NCI-H1105 (cell line): ENCODE data around the gene ZSWIM9.

Experiments
- DNase-seq: peaks from one replicate; lab custom pipeline; 2025; lab: John Stamatoyannopoulos, UW

The ZSWIM9 gene

DNA sequence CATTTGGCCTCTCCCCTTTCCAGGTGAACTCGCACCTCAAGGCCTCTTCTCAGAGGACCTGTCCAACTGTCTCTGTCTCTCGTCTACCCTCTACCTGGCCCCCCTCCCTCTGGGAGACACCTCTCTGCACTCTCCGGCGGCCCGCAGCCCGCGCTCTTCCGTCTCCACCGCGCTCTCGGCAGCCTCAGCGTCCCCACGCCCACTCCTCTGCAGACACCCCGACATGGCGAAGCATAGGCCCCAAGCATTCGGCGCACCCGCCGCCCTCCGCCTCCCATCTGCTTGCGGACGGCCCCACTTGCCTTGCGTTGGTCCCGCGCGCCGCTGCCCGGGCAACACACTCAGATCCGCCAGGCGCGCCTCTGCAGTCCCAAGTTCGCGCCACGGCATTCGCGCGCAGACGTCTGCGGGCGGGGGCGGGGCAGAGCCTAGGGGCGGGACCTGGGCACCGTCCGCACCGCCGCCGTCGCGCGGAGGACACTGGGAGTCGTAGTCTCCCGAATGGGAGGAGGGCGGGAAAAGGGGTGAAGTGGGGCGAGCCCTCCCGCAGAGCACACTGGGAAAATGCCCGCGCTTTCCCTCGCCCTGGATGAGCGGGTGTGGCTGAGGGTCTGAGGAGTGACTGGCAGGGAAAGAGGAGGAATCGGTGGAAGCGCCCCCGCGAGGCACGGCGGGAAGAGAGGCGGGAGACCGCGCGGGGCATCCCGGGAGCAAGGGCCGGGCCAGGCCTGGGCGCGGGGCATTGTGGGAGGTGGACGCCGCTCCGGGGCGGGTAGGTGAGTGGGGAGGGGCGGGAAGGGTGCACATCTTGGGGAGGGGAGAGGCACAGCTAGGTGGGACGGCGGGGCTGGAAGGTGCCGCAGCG lies at the start of gene ZSWIM9, which contains the start of gene LIG1:
ZSWIM9 (plus strand) TSS at position 742 of the 865 bp plus-strand sequence. CDS start 1,123 bp downstream, outside the sequence.
LIG1 (minus strand) TSS at position 406 of the 865 bp plus-strand sequence. CDS start 4,778 bp downstream, outside the sequence.
- peak; percentile 97 for DNase-seq

DNA sequence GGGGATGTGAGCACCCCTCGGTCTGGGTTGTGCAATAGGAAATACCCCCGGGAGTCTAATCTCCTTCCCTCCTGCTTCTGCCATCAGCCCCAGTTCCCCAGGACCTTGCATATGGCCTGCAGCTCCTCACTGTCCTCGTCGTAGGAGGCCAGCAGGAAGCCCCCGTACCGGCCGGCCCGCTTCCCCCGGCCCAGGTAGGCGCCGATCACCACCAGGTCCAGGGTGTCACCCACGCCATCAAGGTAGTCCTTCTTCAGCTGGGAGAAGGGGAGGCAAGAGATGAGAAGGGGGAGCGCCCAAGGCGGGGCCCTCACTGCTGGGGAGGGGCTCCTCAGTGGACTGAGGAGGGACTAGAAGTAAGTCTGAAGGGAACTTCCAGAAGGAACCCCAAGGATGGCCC lies 49.4 kb upstream of the ZSWIM9 start:
- no peak for DNase-seq

DNA sequence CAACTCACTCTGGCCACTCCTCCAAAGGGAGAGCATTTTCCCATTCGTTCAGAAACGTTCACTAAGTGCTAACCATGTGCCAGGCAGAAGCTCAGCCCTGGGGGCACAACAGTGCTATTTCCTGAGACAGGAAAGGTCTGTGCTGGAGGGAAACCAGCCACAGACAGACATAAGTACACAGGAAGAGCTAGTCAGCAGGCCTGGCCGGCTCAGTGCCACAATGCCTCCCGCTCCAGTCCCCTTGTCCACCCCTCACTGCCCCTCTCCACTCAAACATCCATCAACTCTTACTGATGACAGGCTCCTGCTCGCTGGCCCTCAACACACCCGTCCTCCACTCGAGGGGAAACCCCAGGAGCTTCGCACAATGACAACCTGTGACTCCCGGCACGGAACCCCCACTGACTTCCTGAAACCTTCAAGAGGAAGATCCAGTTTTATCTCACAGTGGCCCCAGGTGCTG lies 48.5 kb upstream of the ZSWIM9 start:
- DNase-seq = no peak

DNA sequence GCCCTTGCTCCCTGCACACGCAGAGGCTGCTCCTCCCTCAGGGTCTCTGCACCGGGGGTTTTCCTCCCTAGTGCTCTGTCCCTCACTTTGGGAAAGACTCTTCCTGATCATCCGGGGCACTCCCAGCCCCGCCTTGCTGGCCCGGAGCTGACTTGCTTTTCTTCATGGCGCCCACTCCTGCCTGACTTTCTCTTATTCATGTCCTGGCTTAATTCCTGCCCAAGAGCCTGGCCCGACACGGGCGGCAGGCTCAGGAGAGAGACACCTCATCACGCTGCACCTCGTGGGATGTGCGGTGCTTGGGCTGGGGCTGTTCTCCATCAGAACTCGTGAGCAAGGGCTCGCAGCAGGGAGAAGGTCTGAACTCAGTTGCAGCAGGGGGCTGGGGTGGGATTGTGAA lies 48.1 kb upstream of the ZSWIM9 start:
- DNase-seq = no peak

DNA sequence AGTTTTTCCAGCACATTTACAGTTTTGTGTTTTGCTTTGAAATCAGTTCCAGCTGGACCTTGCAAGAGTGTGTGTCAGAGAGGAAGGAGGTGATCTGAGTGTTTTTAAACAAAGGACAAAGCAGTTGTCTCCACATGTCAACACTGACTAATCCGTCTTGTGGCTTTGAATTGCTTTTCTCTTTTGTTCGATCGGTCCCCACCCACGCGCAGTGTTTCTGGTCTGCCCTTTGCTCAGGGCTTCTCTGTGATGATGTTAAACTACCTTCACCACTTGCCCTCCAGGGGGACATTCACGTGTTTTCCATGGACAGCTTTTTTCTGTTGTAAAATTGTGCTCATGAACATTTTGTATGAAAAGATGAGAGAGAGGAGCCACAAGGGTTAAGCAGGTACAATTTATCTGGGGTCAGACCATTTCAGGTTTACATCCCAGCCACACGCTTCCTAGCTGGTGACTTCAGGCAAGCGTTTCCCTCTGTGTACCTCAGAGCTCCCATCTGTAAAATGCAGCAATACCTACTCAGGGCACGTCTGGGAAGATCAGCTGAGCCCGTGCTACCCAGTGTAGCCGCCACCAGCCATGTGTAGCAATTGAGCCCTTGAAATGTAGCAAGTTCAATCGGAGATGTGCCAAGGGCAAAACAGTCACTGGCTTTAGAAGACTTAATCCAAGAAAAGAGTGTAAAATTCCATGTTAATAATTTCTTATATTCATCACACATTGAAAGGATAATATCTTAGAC lies 46.4 kb upstream of the ZSWIM9 start:
- no peak for DNase-seq

DNA sequence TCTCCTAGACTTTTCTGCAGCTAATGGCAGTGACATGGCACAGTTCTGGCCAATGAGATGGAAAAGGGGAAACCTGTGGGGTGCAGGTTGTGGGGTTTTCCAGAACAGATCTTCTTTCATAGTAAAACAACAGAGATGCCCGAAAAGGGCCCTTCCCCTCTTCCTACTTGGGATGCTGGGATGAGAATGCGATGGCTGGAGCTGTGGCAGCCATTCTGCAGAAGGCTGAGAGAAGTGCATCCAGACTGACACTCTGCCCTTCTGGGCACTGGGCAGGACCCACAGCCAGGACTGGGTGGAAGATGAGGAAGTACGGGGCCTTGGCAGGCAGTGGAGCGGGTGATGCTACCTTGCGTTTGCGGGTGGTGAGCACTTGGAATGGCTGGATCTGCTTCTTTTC lies 42.9 kb upstream of the ZSWIM9 start:
- no peak for DNase-seq

DNA sequence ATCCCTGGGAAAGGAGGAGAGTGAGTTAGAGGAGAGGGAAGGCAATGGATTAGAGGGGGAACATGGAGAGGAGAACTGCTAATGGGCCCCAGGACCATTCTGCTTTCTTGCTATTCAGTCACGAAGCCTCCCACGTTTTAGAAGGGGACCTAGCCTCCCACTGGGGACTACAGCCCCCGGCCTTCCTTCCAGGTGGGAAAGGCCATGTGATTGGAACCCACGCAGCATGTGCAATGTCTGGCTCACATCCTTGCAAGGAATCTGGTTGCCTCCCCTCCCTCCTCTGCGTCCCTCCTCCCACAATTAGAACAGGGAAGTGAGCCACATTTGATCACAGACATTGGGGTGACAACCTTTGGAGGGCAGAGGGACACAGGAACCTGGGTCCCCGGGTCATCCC lies 37.4 kb upstream of the ZSWIM9 start:
- no peak for DNase-seq

DNA sequence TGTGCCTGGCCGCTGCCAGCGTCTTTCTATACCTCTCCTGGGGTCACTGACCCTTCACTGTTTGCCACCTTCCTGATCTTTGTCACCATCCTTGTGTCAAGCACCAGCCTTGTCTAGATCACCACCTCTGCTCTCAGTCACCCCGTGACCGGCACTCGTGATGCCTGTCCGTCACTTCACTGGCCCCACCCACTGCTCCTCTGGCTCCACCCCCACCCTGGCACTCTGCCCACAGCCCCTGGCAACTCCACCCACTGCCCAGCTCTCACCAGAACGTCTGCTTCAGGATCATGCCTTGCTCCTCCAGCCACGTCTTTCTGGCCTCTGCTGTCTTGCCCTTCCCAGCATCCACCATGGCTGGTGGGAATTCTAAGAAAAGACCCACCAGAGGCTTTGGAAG lies 35.1 kb upstream of the ZSWIM9 start:
- DNase-seq = no peak

DNA sequence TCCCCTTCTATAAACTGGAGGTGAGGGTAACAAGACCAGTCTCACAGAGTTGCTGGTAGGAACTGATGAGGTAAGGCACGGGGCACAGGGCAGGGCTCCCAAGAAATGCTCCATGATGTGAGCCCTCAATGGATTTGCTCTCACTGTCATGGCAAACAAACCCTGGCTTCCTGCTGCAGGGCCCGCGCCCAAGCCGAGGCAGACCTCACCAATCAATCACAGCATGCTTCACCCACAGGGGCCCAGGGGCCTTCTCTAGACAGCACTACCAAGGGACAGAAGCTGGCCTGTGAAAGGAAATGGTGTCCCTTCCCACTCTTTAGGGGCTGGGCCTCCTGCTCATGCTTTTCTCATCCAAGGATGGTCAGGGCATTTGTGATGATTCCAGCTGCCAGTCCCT lies 33.9 kb upstream of the ZSWIM9 start:
- DNase-seq = no peak

DNA sequence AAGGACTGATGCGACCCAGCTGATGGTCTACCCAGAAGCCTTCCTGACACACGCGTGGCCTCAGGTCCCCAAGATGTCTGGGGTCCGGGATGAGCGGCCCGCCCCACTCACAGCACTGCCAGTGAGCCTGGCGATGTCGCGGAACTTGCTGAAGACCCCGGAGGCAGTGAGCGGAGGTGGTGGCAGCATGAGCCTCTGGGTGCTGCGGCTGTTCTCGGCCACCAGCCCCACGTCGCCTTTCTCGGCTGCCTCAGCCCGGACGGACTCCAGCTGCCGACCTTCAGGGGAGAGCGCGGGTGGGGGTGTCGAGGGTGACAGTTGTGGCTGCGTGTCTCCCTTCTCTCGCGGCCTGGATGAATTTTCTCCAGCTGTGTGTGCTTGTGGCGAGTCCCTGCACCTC lies 33.1 kb upstream of the ZSWIM9 start:
- no peak for DNase-seq

DNA sequence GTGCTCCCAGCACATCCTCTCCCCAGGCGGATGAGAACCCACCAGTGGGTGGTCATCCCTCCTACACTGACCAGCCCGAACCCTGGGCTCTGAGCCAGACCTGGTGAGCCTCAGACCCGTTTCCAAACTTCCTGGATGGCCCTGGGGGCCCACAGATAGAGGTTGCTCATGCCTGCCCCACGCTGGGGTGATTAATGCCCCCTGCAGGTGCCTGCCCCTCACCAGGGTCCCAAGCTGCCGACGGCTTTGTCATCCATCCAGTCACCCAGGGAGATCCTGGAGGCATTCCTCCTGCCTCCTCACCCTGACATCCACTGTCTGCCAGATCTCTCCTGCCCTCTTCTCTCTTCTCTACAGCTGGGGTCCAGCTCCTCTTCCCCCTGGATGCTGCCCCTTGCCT lies 31.4 kb upstream of the ZSWIM9 start:
- DNase-seq = no peak

DNA sequence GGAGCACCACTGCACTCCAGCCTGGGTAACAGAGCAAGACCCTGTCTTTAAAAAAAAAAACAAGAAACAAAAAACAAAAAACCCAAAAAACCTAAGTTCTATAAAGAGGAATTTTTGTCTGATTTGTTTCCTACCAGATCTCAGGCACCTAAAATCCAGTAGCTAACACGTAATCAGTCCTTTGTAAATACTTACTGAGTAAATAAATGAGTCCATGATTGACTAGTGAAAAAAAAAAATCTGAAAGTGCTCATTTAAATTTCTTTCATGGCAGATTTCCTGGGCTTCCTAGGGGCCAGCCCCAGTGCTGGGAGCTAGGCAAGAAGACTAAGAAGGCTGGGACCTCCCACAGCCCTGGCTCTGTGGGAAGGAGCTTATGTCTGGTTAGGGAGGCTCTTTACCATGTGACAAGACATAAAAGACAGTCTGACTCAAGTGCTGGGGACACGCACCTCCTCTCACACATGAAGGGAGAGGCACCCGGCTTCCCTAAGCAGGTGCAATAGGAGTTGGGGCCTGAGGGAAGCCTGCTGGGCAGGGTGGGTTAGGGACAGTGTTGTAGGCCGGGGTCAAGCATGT lies 22.8 kb upstream of the ZSWIM9 start:
- DNase-seq = no peak

DNA sequence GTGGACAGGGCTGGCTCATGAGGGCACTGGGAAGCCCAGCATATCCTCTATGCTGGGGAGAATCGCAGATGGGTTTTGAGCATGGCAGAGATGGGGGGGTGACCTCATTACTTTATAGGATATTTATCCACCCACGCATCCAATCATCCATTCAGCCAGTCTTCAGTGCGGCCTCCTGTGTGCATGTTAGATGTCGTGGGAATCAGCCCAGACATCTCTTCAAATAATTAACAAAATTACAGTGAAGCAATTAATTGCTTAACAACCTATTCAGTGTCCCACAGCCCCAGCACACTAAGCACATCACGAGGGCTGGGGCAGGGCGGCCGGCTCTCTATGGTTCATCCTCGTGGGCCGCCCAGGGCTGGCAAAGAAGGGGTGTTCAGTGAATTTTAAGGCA lies 21.9 kb upstream of the ZSWIM9 start:
- DNase-seq = no peak

DNA sequence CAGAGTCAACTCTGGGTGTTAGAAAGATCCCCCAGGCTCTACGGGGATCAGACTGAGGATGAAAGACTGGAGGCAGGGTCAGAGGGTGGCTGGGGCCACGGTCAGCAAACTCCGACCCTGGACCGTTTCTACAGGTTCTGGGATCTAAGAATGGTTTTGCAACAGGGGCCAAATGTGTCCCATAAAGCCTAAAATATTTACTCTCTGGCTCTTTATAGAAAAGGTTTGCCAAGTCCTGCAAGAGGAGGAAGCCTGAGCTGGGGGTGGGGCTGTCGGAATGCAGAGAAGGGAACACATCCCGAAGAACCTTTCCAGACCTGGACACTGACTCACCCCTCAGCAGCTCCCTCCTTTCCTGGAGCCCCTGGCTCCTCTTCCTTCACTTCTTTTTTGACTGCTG lies 21.1 kb upstream of the ZSWIM9 start:
- DNase-seq = no peak

DNA sequence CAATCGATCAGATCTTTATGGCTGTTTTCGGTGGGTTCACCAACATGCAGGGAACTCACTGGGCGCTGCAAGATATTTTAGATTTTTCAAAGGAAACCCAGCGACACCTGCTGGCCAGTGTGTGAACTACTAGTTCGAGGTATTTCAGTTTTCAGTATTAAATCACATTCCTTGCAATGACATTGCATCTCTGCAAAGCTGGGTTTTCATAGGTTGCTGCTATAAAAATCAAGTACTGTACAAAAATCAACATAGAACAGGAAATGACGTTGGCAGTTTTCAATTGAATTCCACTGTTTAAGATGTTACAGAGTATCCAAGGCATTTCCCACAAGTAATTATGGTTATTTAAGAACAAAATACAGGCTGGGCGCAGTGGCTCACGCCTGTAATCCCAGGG lies 17.9 kb upstream of the ZSWIM9 start:
- peak; percentile 23 for DNase-seq

DNA sequence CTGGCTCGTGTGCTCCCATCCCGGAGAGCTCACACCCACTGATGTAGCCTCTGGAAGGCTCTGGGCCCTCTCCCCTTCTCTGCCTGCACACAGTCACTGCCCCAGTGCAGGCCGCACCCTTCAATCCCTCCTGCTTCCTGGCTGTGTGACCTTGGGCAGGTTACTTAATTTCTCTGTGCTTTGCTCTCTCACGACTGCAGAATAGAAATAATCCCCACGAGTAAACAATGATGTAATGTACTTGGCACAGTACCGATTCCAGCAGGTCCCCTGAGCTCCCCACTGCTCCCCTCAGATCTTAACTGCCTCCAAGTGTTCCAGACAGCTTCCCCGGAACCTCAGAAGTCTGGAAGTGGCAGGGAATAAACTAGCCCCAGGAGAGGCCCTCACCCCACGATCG lies 16.5 kb upstream of the ZSWIM9 start:
- DNase-seq = no peak

DNA sequence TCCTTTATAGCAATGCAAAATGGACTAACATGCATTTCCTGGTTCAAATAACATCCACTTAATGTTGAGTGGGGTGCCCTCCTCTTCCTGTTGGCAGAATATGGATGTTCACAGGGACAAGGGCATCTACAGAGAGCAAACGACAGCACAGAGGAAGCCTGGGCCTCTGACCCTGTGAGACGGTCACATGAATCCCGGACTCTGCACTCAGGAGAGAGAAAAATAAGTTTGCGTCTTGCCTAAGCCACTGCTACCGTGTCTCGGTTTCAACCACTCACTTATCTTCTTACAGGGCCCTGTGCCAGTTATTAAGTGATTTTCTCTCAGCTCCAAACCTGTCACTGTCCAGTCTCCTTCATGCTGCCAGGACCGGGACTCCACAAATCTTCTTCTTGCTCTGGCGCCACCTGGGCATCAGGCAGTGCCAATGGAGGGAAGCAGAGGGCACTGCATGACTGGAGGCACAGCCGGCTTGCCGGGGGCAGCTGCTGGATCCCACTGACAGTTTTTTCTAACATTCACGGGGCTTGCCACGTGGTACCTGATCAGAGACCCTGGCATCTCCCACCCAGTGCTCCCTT lies 12.2 kb upstream of the ZSWIM9 start:
- no peak for DNase-seq

DNA sequence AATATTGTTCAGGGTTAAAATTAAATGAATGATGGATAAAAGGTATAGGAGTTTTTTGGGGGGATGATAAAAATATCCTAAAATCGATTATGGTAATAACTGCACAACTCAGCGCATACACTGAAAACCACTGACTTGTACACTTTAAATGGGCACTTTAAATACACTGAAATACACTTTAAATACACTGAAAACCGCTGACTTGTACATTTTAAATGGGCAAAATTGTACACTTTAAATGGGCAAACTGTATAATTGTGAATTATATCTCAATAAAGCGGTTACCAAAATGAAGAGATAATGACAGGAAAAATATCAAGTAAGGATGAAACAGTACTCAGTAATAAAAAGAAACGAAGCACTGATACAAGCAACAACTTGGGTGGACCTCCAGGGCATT lies 1.8 kb upstream of the ZSWIM9 start:
- DNase-seq = no peak

DNA sequence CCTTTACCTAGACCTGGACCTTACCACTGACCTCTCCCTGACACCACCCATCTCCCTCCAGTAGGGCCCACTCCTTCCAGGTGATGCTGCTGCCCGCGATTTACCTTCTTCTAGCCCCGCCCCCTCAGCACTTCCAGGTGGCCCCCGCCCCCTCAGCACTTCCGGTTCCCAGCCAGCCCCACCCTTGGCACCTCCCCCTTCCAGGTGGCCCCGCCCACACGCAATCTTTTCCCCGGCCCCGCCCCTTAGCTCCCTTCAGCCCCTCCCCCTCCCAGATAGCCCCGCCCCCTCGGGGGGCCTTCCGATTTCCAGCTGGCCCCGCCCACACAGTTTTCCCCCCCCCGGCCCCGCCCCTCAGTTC lies 922 bp upstream of the ZSWIM9 start:
- peak; percentile 76 for DNase-seq

DNA sequence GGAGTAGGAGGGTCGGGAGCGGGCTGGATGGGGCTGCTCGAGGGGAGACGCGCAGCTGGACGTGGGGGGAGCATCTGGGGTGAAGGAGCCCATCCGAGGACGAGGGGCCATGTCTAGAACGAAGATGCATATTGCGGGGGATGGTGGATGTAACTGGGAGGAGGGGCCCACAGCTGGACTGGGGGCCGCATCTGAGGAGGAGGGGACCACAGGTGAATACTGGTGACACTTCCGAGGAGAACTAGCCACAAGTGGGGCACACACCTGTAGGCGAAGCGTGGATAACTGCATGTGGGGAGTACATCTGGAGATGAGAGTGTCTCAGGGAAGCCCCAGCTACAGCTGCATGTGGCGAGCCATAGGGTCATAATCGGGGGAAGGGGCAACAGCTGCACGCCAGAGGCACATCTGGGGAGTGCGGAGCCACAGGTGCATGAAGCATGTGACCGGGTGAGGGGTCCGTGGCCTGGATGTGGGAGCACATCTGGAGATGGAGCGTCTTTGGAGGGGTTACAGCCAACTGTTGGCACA lies 402 bp downstream of the ZSWIM9 start:
- no peak for DNase-seq

DNA sequence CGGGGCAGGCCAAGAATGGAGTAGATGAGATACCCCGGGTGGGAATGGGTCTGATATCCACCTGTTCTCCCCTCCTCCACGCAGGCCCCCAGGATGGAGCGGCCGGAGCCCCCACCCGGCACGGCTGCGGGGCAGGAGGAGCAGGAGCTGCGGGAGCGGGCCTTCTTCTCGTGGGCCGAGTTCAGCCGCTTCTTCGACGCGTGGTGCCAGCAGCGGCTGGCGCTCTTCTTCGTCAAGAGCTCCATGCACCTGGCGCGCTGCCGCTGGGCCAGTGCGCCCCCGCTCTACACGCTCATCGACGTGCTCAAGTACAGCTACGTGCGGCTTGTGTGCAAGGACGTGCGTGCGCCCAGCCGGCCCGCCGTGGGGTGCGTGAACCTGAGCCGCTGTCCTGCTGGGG lies 1.2 kb downstream of the ZSWIM9 start:
- DNase-seq = no peak

DNA sequence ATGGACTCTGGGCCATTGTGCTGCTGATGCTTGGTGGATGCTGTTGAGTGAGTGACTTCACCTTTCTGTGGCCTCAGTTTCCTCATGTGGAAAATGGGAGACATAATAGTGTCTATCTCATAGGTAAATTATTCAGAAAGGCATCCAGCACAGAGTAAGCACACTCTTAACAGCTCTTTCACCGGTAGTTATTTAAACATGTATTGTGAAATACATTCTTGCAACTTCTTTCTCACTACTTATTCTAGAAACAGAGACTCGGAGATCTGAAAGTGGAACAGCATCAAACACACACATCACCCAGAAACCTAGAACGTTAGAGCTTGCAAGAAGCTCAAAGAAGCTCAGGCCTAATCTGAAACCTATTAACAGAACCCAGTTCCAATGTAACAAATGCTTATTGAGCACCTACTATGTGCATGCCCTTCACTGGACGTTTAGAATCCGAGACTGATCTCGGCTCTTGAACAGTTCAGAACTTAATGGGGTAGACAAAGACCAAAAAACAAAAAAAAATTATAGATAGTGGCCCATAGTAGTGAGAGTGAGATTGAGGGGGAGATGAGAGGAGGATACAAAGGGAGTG lies 4.1 kb downstream of the ZSWIM9 start:
- DNase-seq = no peak
